Midbrain (tissue), 1 donor: ENCODE results near the gene GFPT2.

ENCODE experiments used
- DNase-seq: peaks from one replicate; lab custom pipeline; 2025; lab: John Stamatoyannopoulos, UW

Gene GFPT2

GRCh38 chr5:180350711-180351465 lies 2.2 kb downstream of the GFPT2 start:
- DNase-seq: no peak

- no peak for DNase-seq
Measured at GRCh38 chr5:180350296-180350695, 2.8 kb downstream of the GFPT2 start.

- DNase-seq: no peak
Measured at GRCh38 chr5:180349391-180349790, 3.7 kb downstream of the GFPT2 start.

- DNase-seq: no peak
Measured at GRCh38 chr5:180348336-180348735, 4.8 kb downstream of the GFPT2 start.

GRCh38 chr5:180347702-180348101 lies 5.4 kb downstream of the GFPT2 start:
- no peak for DNase-seq

GRCh38 chr5:180346358-180346757 lies 6.8 kb downstream of the GFPT2 start:
- no peak for DNase-seq

- DNase-seq: no peak
Measured at GRCh38 chr5:180345781-180346180, 7.4 kb downstream of the GFPT2 start.

GRCh38 chr5:180345186-180345585 lies 8.0 kb downstream of the GFPT2 start:
- DNase-seq: no peak

- DNase-seq: no peak
Measured at GRCh38 chr5:180344696-180344999, 8.5 kb downstream of the GFPT2 start.

GRCh38 chr5:180343831-180344695 lies 9.1 kb downstream of the GFPT2 start:
- DNase-seq: no peak

- DNase-seq: no peak
Measured at GRCh38 chr5:180343110-180343830, 9.9 kb downstream of the GFPT2 start.

GRCh38 chr5:180341595-180341994 lies 11.5 kb downstream of the GFPT2 start:
- DNase-seq: no peak

GRCh38 chr5:180340856-180341255 lies 12.3 kb downstream of the GFPT2 start:
- DNase-seq: no peak

GRCh38 chr5:180339583-180340183 lies 13.5 kb downstream of the GFPT2 start:
- no peak for DNase-seq

GRCh38 chr5:180338001-180338707 lies 15.0 kb downstream of the GFPT2 start:
- no peak for DNase-seq

GRCh38 chr5:180336234-180337020 lies 16.7 kb downstream of the GFPT2 start:
- DNase-seq: no peak

GRCh38 chr5:180335614-180336233 lies 17.4 kb downstream of the GFPT2 start:
- DNase-seq: no peak

GRCh38 chr5:180334751-180335613 lies 18.2 kb downstream of the GFPT2 start:
- no peak for DNase-seq

GRCh38 chr5:180334176-180334575 lies 19.0 kb downstream of the GFPT2 start:
- no peak for DNase-seq
